PC-3 (cell line): ENCODE measurements around the gene ITCH.

Experiments used
- CTCF ChIP-seq: fragments of 300-600 bp; sonication (generic); conservative IDR thresholded peaks from 2 replicates; pipeline ENCODE4 v1.5.1; 2017; ENCODE audit warnings: antibody characterized with exemption, low read depth, mild to moderate bottlenecking, low read length
- EZH2 ChIP-seq: fragments of 300-600 bp; sonication (generic); IDR thresholded peaks from one replicate; pipeline ENCODE4 v1.6.1; 2017; ENCODE audit warnings: antibody characterized with exemption, mild to moderate bottlenecking, low read length; ENCODE audit not compliant: unreplicated experiment
- EZH2phosphoT487 ChIP-seq: fragments of 300-600 bp; sonication (generic); IDR thresholded peaks from 2 replicates; pipeline ENCODE4 v1.6.1; 2018; ENCODE audit warnings: mild to moderate bottlenecking, antibody characterized with exemption, low read length, borderline replicate concordance

GRCh38 chr20:34382174-34382573 is 19.1 kb downstream of the ITCH start:
- TF ChIP-seq EZH2 (no peak), CTCF (no peak), EZH2phosphoT487 (no peak)
